Kidney (tissue), 14 donors: ENCODE measurements around the gene NEDD4L. TPM values are rescaled to one million over a fixed set of nuclear protein-coding genes. Genes with fewer than 3 reads are reported as not detected.

Source experiments
- DNase-seq, 5 donors: peaks; one replicate each; pipeline ENCODE4 v3.0.0-alpha.2; 2013 to 2020
- FAIRE-seq: peaks from 2 replicates; lab custom pipeline; 2012; peaks lifted over from hg19 to GRCh38; lab: Jason Lieb, UNC
- H3K27ac ChIP-seq, 2 donors: one replicate each; pipeline ENCODE4 v1.7.0; 2013; ENCODE audit warnings: low read depth in 2 of 2, low read length in 2 of 2, inconsistent platforms in 1 of 2
- H3K27me3 ChIP-seq: one replicate; pipeline ENCODE4 v1.7.1; 2013; ENCODE audit warnings: low read length, inconsistent platforms; ENCODE audit not compliant: control insufficient read depth, insufficient read depth
- H3K36me3 ChIP-seq, 3 donors: one replicate each; pipeline versions ENCODE4 v1.7.0 to v1.7.1; 2013; ENCODE audit warnings: low read length in 3 of 3, control low read depth in 1 of 3, inconsistent platforms in 1 of 3; ENCODE audit not compliant: insufficient read depth in 3 of 3, control insufficient read depth in 2 of 3
- H3K4me1 ChIP-seq, 3 donors: one replicate each; pipeline versions ENCODE4 v1.7.0 to v1.7.1; 2013; ENCODE audit warnings: low read length in 3 of 3, inconsistent platforms in 1 of 3, low read depth in 1 of 3; ENCODE audit not compliant: control insufficient read depth in 2 of 3, insufficient read depth in 2 of 3
- H3K4me3 ChIP-seq, 3 donors: one replicate each; pipeline versions ENCODE4 v1.7.0 to v1.8.1; 2013; ENCODE audit warnings: low read length in 3 of 3, control low read depth in 1 of 3, inconsistent platforms in 1 of 3
- H3K9ac ChIP-seq, 3 donors: one replicate each; pipeline versions ENCODE4 v1.7.0 to v1.7.1; 2013; ENCODE audit warnings: low read length in 3 of 3, control low read depth in 1 of 3, inconsistent platforms in 1 of 3
- H3K9me3 ChIP-seq, 3 donors: one replicate each; pipeline versions ENCODE4 v1.7.0 to v1.7.1; 2013; ENCODE audit warnings: low read length in 3 of 3, control low read depth in 1 of 3, inconsistent platforms in 1 of 3; ENCODE audit not compliant: control insufficient read depth in 2 of 3, insufficient read depth in 1 of 3
- CTCF ChIP-seq: IDR thresholded peaks from 3 replicates; pipeline ENCODE4 v1.5.1; 2012; ENCODE audit warnings: mild to moderate bottlenecking, moderate library complexity, borderline replicate concordance; ENCODE audit not compliant: insufficient read depth; ENCODE audit errors: extremely low read depth
- intact Hi-C: fragments of 100-400 bp; cut with DNase I; formaldehyde crosslinking; loops from one replicate; pipeline ENCODE4 v1.11.1; 2022
- polyA plus RNA-seq: library from polyadenylated mRNA; stranded (reverse); fragments of 350-450 nt; fragmentation: Illumina TruSeq; extraction: RNeasy Lipid Tissue Mini Kit (QIAGEN cat#74804); gene quantifications from one replicate; pipeline ENCODE4 v1.2.3, GENCODE V29; 2014; ENCODE audit warnings: low read depth, low replicate concordance; ENCODE audit not compliant: insufficient read depth
- total RNA-seq: library from RNA; stranded (reverse); fragmentation: NEBNext Ultra II Directional; extraction: Animal tissue kit (Norgen Biotek cat#: 25700); gene quantifications from one replicate; pipeline ENCODE4 v1.2.1, GENCODE V29; 2021
- donor health status: control.
- donor health status: control.
- donor health status: control.
- donor health status: control.
- donor health status: control.
- donor health status: DM: yes; HTN: yes; CAD: no.
- donor health status: Normal renal cell carcinoma (clear cell type).

NEDD4L gene
- total and polyA plus RNA-seq, 2 donors from 2014 or later: 90.8 to 95.7 TPM

- H3K36me3 ChIP-seq: peaks cover 13 to 64% (median 28%) of the 10 kb centered on the region in 3 donors
- no peak for TF ChIP-seq CTCF
- no peak overlapping the region for H3K4me3 ChIP-seq
- no peaks in the 10 kb centered on the region for H3K9me3 ChIP-seq
- intact Hi-C loops: no loop called here
- no peaks in the 10 kb centered on the region for H3K27me3 ChIP-seq
- FAIRE-seq (no peak), DNase-seq (no peak)
- H3K4me1 ChIP-seq: no peaks in the 10 kb centered on the region
- H3K27ac ChIP-seq: no peak overlapping the region
- no peak overlapping the region for H3K9ac ChIP-seq
Observed at GRCh38 chr18:58367425-58368140, 323.6 kb downstream of the NEDD4L start.

GRCh38 chr18:58369616-58370015, 325.6 kb downstream of the NEDD4L start:
- H3K9ac ChIP-seq: no peak overlapping the region
- FAIRE-seq: no peak
- DNase-seq: no peak
- TF ChIP-seq CTCF: no peak
- H3K4me3 ChIP-seq: no peak overlapping the region
- H3K4me1 ChIP-seq: no peaks in the 10 kb centered on the region
- no peak overlapping the region for H3K27ac ChIP-seq
- H3K9me3 ChIP-seq: no peaks in the 10 kb centered on the region
- intact Hi-C loops: no loop called here
- peaks cover 15 to 83% (median 31%) of the 10 kb centered on the region in 3 donors for H3K36me3 ChIP-seq
- H3K27me3 ChIP-seq: no peaks in the 10 kb centered on the region

- no peaks in the 10 kb centered on the region for H3K9me3 ChIP-seq
- FAIRE-seq (no peak), DNase-seq (peak in 3 of 5 donors; percentile 57 to 81 (median 68))
- no peak overlapping the region for H3K9ac ChIP-seq
- intact Hi-C loops: no loop called here
- TF ChIP-seq CTCF: no peak
- H3K4me3 ChIP-seq: no peak overlapping the region
- no peaks in the 10 kb centered on the region for H3K27me3 ChIP-seq
- H3K27ac ChIP-seq: no peak overlapping the region
- H3K4me1 ChIP-seq: no peaks in the 10 kb centered on the region
- peaks cover 15 to 84% (median 34%) of the 10 kb centered on the region in 3 donors for H3K36me3 ChIP-seq
Observed at GRCh38 chr18:58370038-58370580, 326.1 kb downstream of the NEDD4L start.
